OCI-LY3 (cell line): ENCODE data around the gene RGMA.

Experiments
- H2AFZ ChIP-seq: fragments of 200-600, 300-600 bp; shearing (Covaris generic); 2 replicates; pipeline ENCODE4 v1.6.0; 2014; ENCODE audit warnings: antibody characterized with exemption, low read depth, low read length
- H3K27ac ChIP-seq: fragments of 200-600, 300-600 bp; sonication (generic); 2 replicates; pipeline ENCODE4 v1.5.1; 2014; ENCODE audit warnings: mild to moderate bottlenecking, low read length, moderate library complexity, mixed read lengths
- H3K27me3 ChIP-seq: fragments of 200-600, 300-600 bp; sonication (generic); 2 replicates; pipeline ENCODE4 v1.6.1; 2014; ENCODE audit warnings: low read depth, low read length, mixed read lengths
- H3K36me3 ChIP-seq: fragments of 200-600, 300-600 bp; sonication (generic); replicated peaks from 2 replicates; pipeline ENCODE3; 2014; ENCODE audit warnings: low read depth, low read length, mixed read lengths
- H3K4me1 ChIP-seq: fragments of 300-600, 200-600 bp; sonication (generic); 2 replicates; pipeline ENCODE4 v1.6.1; 2014; ENCODE audit warnings: low read length, mixed read lengths
- H3K4me2 ChIP-seq: fragments of 200-600, 300-600 bp; sonication (generic); 2 replicates; pipeline ENCODE4 v1.6.1; 2014; ENCODE audit warnings: low read length, mixed read lengths
- H3K4me3 ChIP-seq: fragments of 300-600, 200-600 bp; sonication (generic); 2 replicates; pipeline ENCODE4 v1.5.1; 2014; ENCODE audit warnings: antibody characterized with exemption, mild to moderate bottlenecking, low read length, moderate library complexity
- H3K79me2 ChIP-seq: fragments of 300-600, 200-600 bp; shearing (Covaris generic); 2 replicates; pipeline ENCODE4 v1.6.1; 2014; ENCODE audit warnings: mild to moderate bottlenecking, low read length, mixed read lengths
- H3K9ac ChIP-seq: fragments of 300-600, 200-600 bp; shearing (Covaris generic); 2 replicates; pipeline ENCODE4 v1.6.0; 2014; ENCODE audit warnings: mild to moderate bottlenecking, low read length, moderate library complexity
- H3K9me3 ChIP-seq: fragments of 200-600, 300-600 bp; shearing (Covaris generic); 2 replicates; pipeline ENCODE4 v1.6.1; 2014; ENCODE audit warnings: low read length, mixed read lengths; ENCODE audit not compliant: insufficient read depth
- H4K20me1 ChIP-seq: fragments of 200-600, 300-600 bp; sonication (generic); 2 replicates; pipeline ENCODE4 v1.6.1; 2016; ENCODE audit warnings: low read length, mixed read lengths; ENCODE audit not compliant: insufficient read depth
- EZH2phosphoT487 ChIP-seq: fragments of 200-600 bp; shearing (Covaris generic); IDR thresholded peaks from 2 replicates; pipeline ENCODE4 v1.6.1; 2018; ENCODE audit warnings: antibody characterized with exemption, mixed run types, low read depth
- TF ChIP-seq, protein P1 (sequence below): fragments of 200-600, 300-600 bp; sonication (generic); IDR thresholded peaks from 2 replicates; pipeline ENCODE4 v1.5.1; 2014; ENCODE audit warnings: antibody characterized with exemption, low read length, low read depth

RGMA gene

DNA sequence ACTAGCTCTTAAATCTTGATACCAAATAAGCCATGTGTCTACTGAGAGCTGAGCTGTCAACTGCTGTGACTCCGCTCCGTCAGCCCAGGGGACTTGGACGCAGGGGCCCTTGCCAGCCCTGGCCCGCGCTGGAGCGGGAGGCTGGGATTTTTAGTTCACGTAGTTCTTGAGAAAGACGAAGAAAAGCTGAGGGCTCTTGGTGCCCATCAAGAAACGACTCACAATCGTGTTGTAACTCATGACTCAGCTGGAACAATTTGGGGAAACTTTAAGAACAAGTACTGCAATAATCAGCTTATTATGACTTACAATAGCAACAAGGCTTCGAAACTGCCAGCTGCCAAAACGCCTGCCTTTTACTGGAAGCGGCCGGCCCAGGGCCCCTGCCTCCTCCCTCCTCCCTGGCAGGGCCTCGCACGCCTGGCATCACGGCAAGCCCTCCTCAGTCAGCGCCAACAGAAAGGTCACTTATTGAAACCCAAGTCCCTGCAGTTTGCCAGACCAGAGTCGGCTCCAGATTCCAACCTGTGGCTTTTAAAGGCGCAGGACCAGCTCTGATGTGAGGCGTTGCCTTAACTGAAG lies 60.3 kb downstream of the RGMA start:
- no peak for TF ChIP-seq EZH2phosphoT487
- TF ChIP-seq, protein P1, sequence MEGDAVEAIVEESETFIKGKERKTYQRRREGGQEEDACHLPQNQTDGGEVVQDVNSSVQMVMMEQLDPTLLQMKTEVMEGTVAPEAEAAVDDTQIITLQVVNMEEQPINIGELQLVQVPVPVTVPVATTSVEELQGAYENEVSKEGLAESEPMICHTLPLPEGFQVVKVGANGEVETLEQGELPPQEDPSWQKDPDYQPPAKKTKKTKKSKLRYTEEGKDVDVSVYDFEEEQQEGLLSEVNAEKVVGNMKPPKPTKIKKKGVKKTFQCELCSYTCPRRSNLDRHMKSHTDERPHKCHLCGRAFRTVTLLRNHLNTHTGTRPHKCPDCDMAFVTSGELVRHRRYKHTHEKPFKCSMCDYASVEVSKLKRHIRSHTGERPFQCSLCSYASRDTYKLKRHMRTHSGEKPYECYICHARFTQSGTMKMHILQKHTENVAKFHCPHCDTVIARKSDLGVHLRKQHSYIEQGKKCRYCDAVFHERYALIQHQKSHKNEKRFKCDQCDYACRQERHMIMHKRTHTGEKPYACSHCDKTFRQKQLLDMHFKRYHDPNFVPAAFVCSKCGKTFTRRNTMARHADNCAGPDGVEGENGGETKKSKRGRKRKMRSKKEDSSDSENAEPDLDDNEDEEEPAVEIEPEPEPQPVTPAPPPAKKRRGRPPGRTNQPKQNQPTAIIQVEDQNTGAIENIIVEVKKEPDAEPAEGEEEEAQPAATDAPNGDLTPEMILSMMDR = no peak
- no peaks in the 10 kb centered on the region; the same call in 1 of the 2 replicates for H3K79me2 ChIP-seq
- no peak overlapping the region for H3K27ac ChIP-seq
- no peak overlapping the region for H3K4me3 ChIP-seq
- no peaks in the 10 kb centered on the region for H3K4me1 ChIP-seq
- H2AFZ ChIP-seq = no peak overlapping the region
- no peaks in the 10 kb centered on the region for H3K9me3 ChIP-seq
- H3K4me2 ChIP-seq = no peak overlapping the region
- H3K9ac ChIP-seq = no peak overlapping the region
- peaks cover 48% of the 10 kb centered on the region for H3K36me3 ChIP-seq
- H3K27me3 ChIP-seq = no peaks in the 10 kb centered on the region
- peaks cover 45% of the 10 kb centered on the region for H4K20me1 ChIP-seq

DNA sequence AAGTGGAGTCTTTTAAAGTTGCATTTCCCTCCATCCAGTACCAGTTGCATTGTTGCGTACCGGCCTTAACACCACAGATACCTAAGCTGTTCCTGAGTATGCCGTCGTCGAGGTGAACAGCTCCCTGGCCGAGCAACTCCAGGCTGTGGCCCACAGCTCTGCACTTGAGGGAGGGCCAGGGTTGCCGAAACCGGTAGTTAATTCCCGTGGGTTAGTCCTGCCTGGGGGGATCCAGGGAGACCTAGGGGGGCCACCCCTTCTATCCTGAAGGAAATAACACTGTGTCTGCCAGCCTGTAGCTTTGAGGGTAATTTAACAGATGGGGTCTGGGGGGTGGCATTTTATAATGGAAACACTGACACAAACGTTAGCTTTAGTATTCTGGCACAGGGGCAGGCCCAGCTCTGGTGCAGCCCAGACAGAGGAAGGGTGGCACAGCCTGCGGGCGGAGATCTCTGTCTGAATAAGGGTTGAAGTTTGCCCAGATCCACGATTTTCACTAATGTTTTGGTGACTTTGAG lies 60.8 kb downstream of the RGMA start:
- peaks cover 54% of the 10 kb centered on the region for H3K36me3 ChIP-seq
- H3K9me3 ChIP-seq = no peaks in the 10 kb centered on the region
- H3K9ac ChIP-seq = no peak overlapping the region
- H4K20me1 ChIP-seq = peaks cover 50% of the 10 kb centered on the region
- TF ChIP-seq EZH2phosphoT487 = no peak
- TF ChIP-seq, protein P1 = no peak
- no peaks in the 10 kb centered on the region for H3K27me3 ChIP-seq
- H3K4me1 ChIP-seq = no peaks in the 10 kb centered on the region
- no peak overlapping the region for H3K27ac ChIP-seq
- peaks cover 2% of the 10 kb centered on the region; the same call in 1 of the 2 replicates for H3K79me2 ChIP-seq
- H3K4me3 ChIP-seq = no peak overlapping the region
- H2AFZ ChIP-seq = no peak overlapping the region
- H3K4me2 ChIP-seq = no peak overlapping the region

- Histone ChIP-seq H3K4me1 (no peaks in the 10 kb centered on the region), H2AFZ (no peak overlapping the region), H3K79me2 (peaks cover 8% of the 10 kb centered on the region; the same call in 1 of the 2 replicates), H4K20me1 (peaks cover 58% of the 10 kb centered on the region), H3K27ac (no peak overlapping the region), H3K4me3 (no peak overlapping the region), H3K9me3 (no peaks in the 10 kb centered on the region), H3K36me3 (peaks cover 61% of the 10 kb centered on the region), H3K27me3 (no peaks in the 10 kb centered on the region), H3K4me2 (no peak overlapping the region), H3K9ac (no peak overlapping the region)
- TF ChIP-seq, protein P1 = no peak
- no peak for TF ChIP-seq EZH2phosphoT487
Observed at GRCh38 chr15:93027413-93027812, 61.6 kb downstream of the RGMA start.

- H3K27ac ChIP-seq = no peak overlapping the region
- H3K36me3 ChIP-seq = peaks cover 70% of the 10 kb centered on the region
Observed at GRCh38 chr15:93026380-93026817, 62.6 kb downstream of the RGMA start.

More at GRCh38 chr15:93026380-93026817, 62.6 kb downstream of the RGMA start:
- no peak overlapping the region for H3K9ac ChIP-seq
- H3K9me3 ChIP-seq = no peaks in the 10 kb centered on the region
- H4K20me1 ChIP-seq = peaks cover 67% of the 10 kb centered on the region
- no peak overlapping the region for H3K4me2 ChIP-seq
- H2AFZ ChIP-seq = no peak overlapping the region
- H3K4me1 ChIP-seq = no peaks in the 10 kb centered on the region
- peaks cover 18% of the 10 kb centered on the region; the same call in 1 of the 2 replicates for H3K79me2 ChIP-seq
- no peak overlapping the region for H3K4me3 ChIP-seq
- no peak for TF ChIP-seq EZH2phosphoT487
- TF ChIP-seq, protein P1 = no peak
- no peaks in the 10 kb centered on the region for H3K27me3 ChIP-seq
